OCI-LY7 (cell line): ENCODE results near the gene PTCH1. TPM values are rescaled to one million over a fixed set of nuclear protein-coding genes. Genes with fewer than 3 reads are reported as not detected.

Experiments used
- BruUV-seq: library from RNA; stranded (reverse); fragments of 400-500 nt; replicated peaks from 2 replicates; lab custom pipeline; 2021; lab: Mats Ljungman, UMichigan
- CTCF ChIA-PET: fragments of 300-600 bp; sonication (Branson Sonifier 250); formaldehyde crosslinking; loops from one replicate; lab custom pipeline; 2022; ENCODE audit warnings: antibody characterized with exemption; ENCODE audit not compliant: unreplicated experiment; lab: Charles Lee
- POLR2A ChIA-PET: fragments of 300-600 bp; sonication (Branson Sonifier 250); formaldehyde crosslinking; loops from one replicate; lab custom pipeline; 2022; ENCODE audit warnings: antibody characterized with exemption; lab: Charles Lee
- DNase-seq: peaks from one replicate; pipeline ENCODE4 v3.0.0-alpha.2; 2015; ENCODE audit warnings: low spot score
- H2AFZ ChIP-seq: fragments of 200-600 bp; sonication (generic), shearing (Covaris generic); 2 replicates; pipeline ENCODE4 v1.6.1; 2014; ENCODE audit warnings: mild to moderate bottlenecking, antibody characterized with exemption, low read length, moderate library complexity
- H3K27ac ChIP-seq: fragments of 200-600 bp; sonication (generic); 2 replicates; pipeline ENCODE4 v1.5.1; 2014; ENCODE audit warnings: mixed run types, low read depth, mild to moderate bottlenecking, moderate library complexity, low read length, inconsistent platforms; ENCODE audit not compliant: poor library complexity, severe bottlenecking
- H3K36me3 ChIP-seq: fragments of 200-600 bp; sonication (generic); 2 replicates; pipeline ENCODE4 v1.6.1; 2014; ENCODE audit warnings: mild to moderate bottlenecking, antibody characterized with exemption, low read length, moderate library complexity, mixed read lengths; ENCODE audit not compliant: insufficient read depth
- H3K4me1 ChIP-seq: fragments of 200-600 bp; sonication (generic); 2 replicates; pipeline ENCODE4 v1.5.1; 2014; ENCODE audit warnings: mild to moderate bottlenecking, low read length; ENCODE audit not compliant: insufficient read depth, poor library complexity, severe bottlenecking
- H3K4me2 ChIP-seq: fragments of 200-600 bp; sonication (generic); 2 replicates; pipeline ENCODE4 v1.6.1; 2014; ENCODE audit warnings: mild to moderate bottlenecking, low read length
- H3K4me3 ChIP-seq: fragments of 200-600 bp; sonication (generic); 2 replicates; pipeline ENCODE4 v1.5.1; 2014; ENCODE audit warnings: mild to moderate bottlenecking, low read depth, low read length; ENCODE audit not compliant: poor library complexity, severe bottlenecking
- H3K79me2 ChIP-seq: fragments of 200-600 bp; sonication (generic); 2 replicates; pipeline ENCODE4 v1.6.1; 2016; ENCODE audit warnings: low read depth, mild to moderate bottlenecking, low read length, moderate library complexity, mixed read lengths; ENCODE audit not compliant: insufficient read depth
- H3K9me2 ChIP-seq: fragments of 200-600 bp; sonication (generic); 2 replicates; pipeline ENCODE4 v1.6.1; 2016; ENCODE audit warnings: mild to moderate bottlenecking, low read length, mixed read lengths; ENCODE audit not compliant: insufficient read depth
- H3K9me3 ChIP-seq: fragments of 200-600 bp; sonication (generic); 2 replicates; pipeline ENCODE4 v1.6.1; 2014; ENCODE audit warnings: mild to moderate bottlenecking, mixed run types, low read length, mixed read lengths
- H4K20me1 ChIP-seq: fragments of 200-600 bp; sonication (generic); 2 replicates; pipeline ENCODE4 v1.6.1; 2014; ENCODE audit warnings: mild to moderate bottlenecking, antibody characterized with exemption, low read length, moderate library complexity, mixed read lengths; ENCODE audit not compliant: insufficient read depth
- CTCF ChIP-seq: fragments of 200-600 bp; sonication (generic); conservative IDR thresholded peaks from 2 replicates; pipeline ENCODE4 v1.5.1; 2014; ENCODE audit warnings: mild to moderate bottlenecking, antibody characterized with exemption, low read length, moderate library complexity, mixed read lengths
- EZH2phosphoT487 ChIP-seq: fragments of 200-600 bp; sonication (generic); IDR thresholded peaks from 2 replicates; pipeline ENCODE4 v1.6.1; 2018; ENCODE audit warnings: low read depth, borderline replicate concordance, mild to moderate bottlenecking, mixed run types, antibody characterized with exemption, low read length, moderate library complexity, mixed read lengths
- intact Hi-C: fragments of 100-400 bp; cut with micrococcal nuclease; formaldehyde crosslinking; loops from one replicate; pipeline ENCODE4 v1.10.0; 2022; ENCODE audit not compliant: unreplicated experiment
- total RNA-seq, 2 experiments: library from RNA; depleted of rRNA in 1 of 2; stranded (reverse); fragments of >200 nt in 1 of 2; shearing (Covaris generic) in 1 of 2; gene quantifications; 2 replicates each; pipeline ENCODE4 v1.2.3, GENCODE V29; 2014 to 2022

The PTCH1 gene
- total RNA-seq, 2 experiments from 2014 or later, result 13.1 to 36.1 TPM

GRCh38 chr9:95505717-95506427 lies 10.9 kb downstream of the PTCH1 start:
- TF ChIP-seq CTCF (no peak), EZH2phosphoT487 (no peak)
- Histone ChIP-seq H3K4me2 (peak overlapping the region; percentile 89), H3K4me1 (peaks cover 44% of the 10 kb centered on the region), H3K9me2 (no peaks in the 10 kb centered on the region), H3K79me2 (peaks cover 60% of the 10 kb centered on the region), H3K36me3 (no peaks in the 10 kb centered on the region), H3K4me3 (peak overlapping the region; percentile 82), H3K27ac (peak overlapping the region; percentile 90), H4K20me1 (peaks cover 26% of the 10 kb centered on the region), H3K9me3 (no peaks in the 10 kb centered on the region), H2AFZ (peak overlapping the region; percentile 63)
- ChIA-PET POLR2A (interaction anchor here (0.5 to 2.0 kb wide), 5 partner anchors 11 to 369 kb away, joined by 3 to 10 read pairs (median 4); no protein-coding TSS in a partner anchor), CTCF (interaction anchor here (1.7 kb wide), 1 partner anchor 43 kb away, joined by 5 read pairs; no protein-coding TSS in a partner anchor)
- no TSS peak for BruUV-seq
- intact Hi-C loops, result loop anchor here (1.0 to 5.0 kb wide), 4 partner anchors 44 to 911 kb away; partner anchors contain the start of genes ERCC6L2 and ZNF367
- DNase-seq, result peak; percentile 81

DNA sequence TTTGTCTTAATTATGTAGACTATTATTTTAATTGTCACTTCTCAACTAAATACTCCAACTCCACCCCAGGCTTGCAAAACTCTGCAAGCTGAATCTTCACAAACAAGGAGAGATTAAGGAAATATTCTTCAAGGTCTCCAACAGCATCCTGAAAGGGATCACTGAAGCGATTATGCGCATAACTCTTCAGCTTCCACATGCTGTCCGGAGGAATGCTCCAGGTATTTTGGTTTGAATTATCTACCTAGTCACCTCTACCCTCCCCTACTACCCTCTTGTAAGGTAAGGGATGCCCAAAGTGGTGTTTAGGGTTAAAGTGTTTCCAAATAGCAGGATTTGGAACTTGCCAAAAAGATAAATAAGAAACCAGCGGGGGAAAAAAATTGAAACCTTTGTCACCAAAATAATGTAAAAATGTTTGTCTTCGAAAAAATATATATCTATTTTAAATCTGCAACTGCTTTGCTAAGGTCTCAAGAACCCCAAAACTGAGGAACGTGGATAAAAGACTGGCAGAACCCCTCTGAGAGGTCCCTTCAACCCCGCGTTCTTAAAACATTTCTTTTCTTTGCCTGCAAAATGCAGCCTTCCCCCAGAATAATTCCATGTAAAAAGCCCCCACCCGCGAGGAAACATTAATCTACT lies 11.6 kb downstream of the PTCH1 start:
- ChIA-PET CTCF (interaction anchor here (0.6 to 1.7 kb wide), 2 partner anchors 27 to 43 kb away, joined by 4 to 5 read pairs; no protein-coding TSS in a partner anchor), POLR2A (interaction anchor here (0.5 to 1.4 kb wide), 5 partner anchors 11 to 370 kb away, joined by 3 to 5 read pairs (median 4); no protein-coding TSS in a partner anchor)
- Histone ChIP-seq H3K9me3 (no peaks in the 10 kb centered on the region), H3K4me1 (peaks cover 44% of the 10 kb centered on the region), H3K9me2 (no peaks in the 10 kb centered on the region), H4K20me1 (peaks cover 26% of the 10 kb centered on the region), H3K36me3 (peaks cover under 1% of the 10 kb centered on the region; the same call in 1 of the 2 replicates), H2AFZ (peak overlapping the region; percentile 5; the same call in 1 of the 2 replicates), H3K79me2 (peaks cover 59% of the 10 kb centered on the region), H3K4me3 (peak overlapping the region; percentile 82), H3K4me2 (peak overlapping the region; percentile 89), H3K27ac (peak overlapping the region; percentile 51)
- no peak for DNase-seq
- intact Hi-C loops, result loop anchor here (5.0 kb wide), 3 partner anchors 128 to 912 kb away; partner anchors contain the start of genes ERCC6L2 and ZNF367
- TF ChIP-seq CTCF (no peak), EZH2phosphoT487 (no peak)
- BruUV-seq, result TSS peak; percentile 48
